HepG2 (cell line): ENCODE results near the gene PHKG2. TPM values are rescaled to one million over a fixed set of nuclear protein-coding genes. Genes with fewer than 3 reads are reported as not detected.
A peak's percentile ranks its signal among the peaks of the same experiment; 100 is the strongest.

Source experiments
- AGO1 ChIP-seq: fragments of 200-400 bp; formaldehyde crosslinking; IDR thresholded peaks from 2 replicates; pipeline ENCODE4 v1.6.1; 2017; ENCODE audit warnings: mild to moderate bottlenecking, low read depth, low read length, moderate library complexity; ENCODE audit not compliant: poor library complexity, severe bottlenecking
- ETS1 ChIP-seq: sonication (generic); formaldehyde crosslinking; IDR thresholded peaks from 2 replicates; pipeline ENCODE4 v1.4.0; 2020; ENCODE audit warnings: missing genetic modification reagents
- FOXM1 ChIP-seq: sonication (generic); formaldehyde crosslinking; IDR thresholded peaks from 2 replicates; pipeline ENCODE4 v1.5.0; 2020; ENCODE audit warnings: missing genetic modification reagents
- HOXA5 ChIP-seq: sonication (generic); formaldehyde crosslinking; IDR thresholded peaks from 2 replicates; pipeline ENCODE4 v1.4.0; 2020; ENCODE audit warnings: missing genetic modification reagents
- IRF2 ChIP-seq: IDR thresholded peaks from 2 replicates; pipeline ENCODE4 v1.6.1; 2018; ENCODE audit warnings: missing genetic modification reagents, missing compliant biosample characterization
- MEIS1 ChIP-seq: sonication (generic); formaldehyde crosslinking; IDR thresholded peaks from 2 replicates; pipeline ENCODE4 v1.9.0; 2021; ENCODE audit warnings: mild to moderate bottlenecking, missing genetic modification reagents, moderate library complexity, borderline replicate concordance
- NR3C1 ChIP-seq: sonication (generic); formaldehyde crosslinking; IDR thresholded peaks from 2 replicates; pipeline ENCODE4 v1.4.0; 2020; ENCODE audit warnings: missing genetic modification reagents
- PRPF4 ChIP-seq: fragments of 200-400 bp; formaldehyde crosslinking; IDR thresholded peaks from 2 replicates; pipeline ENCODE4 v1.6.1; 2016; ENCODE audit warnings: low read length, low read depth; ENCODE audit not compliant: poor library complexity, severe bottlenecking
- RELA ChIP-seq: sonication (generic); formaldehyde crosslinking; IDR thresholded peaks from 2 replicates; pipeline ENCODE4 v1.4.0; 2020; ENCODE audit warnings: missing genetic modification reagents
- SCMH1 ChIP-seq: sonication (generic); formaldehyde crosslinking; IDR thresholded peaks from 2 replicates; pipeline ENCODE4 v1.9.0; 2021; ENCODE audit warnings: missing genetic modification reagents, mild to moderate bottlenecking, borderline replicate concordance
- SMC3 ChIP-seq: IDR thresholded peaks from 2 replicates; pipeline ENCODE4 v1.6.1; 2011; ENCODE audit warnings: low read length, improper control_type of control experiment
- SOX6 ChIP-seq, 2 experiments: fragments of 450-650 bp in 1 of 2; sonication (generic) in 1 of 2; formaldehyde crosslinking in 1 of 2; IDR thresholded peaks; 2 replicates each; pipeline versions ENCODE4 v1.4.0 to v1.6.1; 2017 to 2020; ENCODE audit warnings: antibody characterized with exemption in 1 of 2, mild to moderate bottlenecking in 1 of 2, missing genetic modification reagents in 1 of 2
- SYNCRIP ChIP-seq: fragments of 200-400 bp; formaldehyde crosslinking; IDR thresholded peaks from 2 replicates; pipeline ENCODE4 v1.6.1; 2018; ENCODE audit warnings: mild to moderate bottlenecking, low read depth, low read length; ENCODE audit not compliant: insufficient read depth
- ZHX2 ChIP-seq, 2 experiments: sonication (generic) in 1 of 2; formaldehyde crosslinking in 1 of 2; IDR thresholded peaks; 2 replicates each; pipeline versions ENCODE4 v1.6.1 to v1.9.0; 2014 to 2022; ENCODE audit warnings: antibody characterized with exemption in 1 of 2, borderline replicate concordance in 1 of 2, inconsistent platforms in 1 of 2, low read depth in 1 of 2, missing genetic modification reagents in 1 of 2
- ZNF12 ChIP-seq: sonication (generic); formaldehyde crosslinking; IDR thresholded peaks from 2 replicates; pipeline ENCODE4 v1.5.0; 2020; ENCODE audit warnings: missing genetic modification reagents
- ZNF160 ChIP-seq: sonication (generic); formaldehyde crosslinking; IDR thresholded peaks from 2 replicates; pipeline ENCODE4 v1.8.0; 2022; ENCODE audit warnings: mild to moderate bottlenecking, inconsistent platforms, missing genetic modification reagents
- ZNF20 ChIP-seq: sonication (generic); formaldehyde crosslinking; IDR thresholded peaks from 2 replicates; pipeline ENCODE4 v1.4.0; 2020; ENCODE audit warnings: mild to moderate bottlenecking, moderate library complexity, missing genetic modification reagents
- ZNF296 ChIP-seq: sonication (generic); formaldehyde crosslinking; conservative IDR thresholded peaks from 2 replicates; pipeline ENCODE4 v1.5.0; 2020; ENCODE audit warnings: mild to moderate bottlenecking, missing genetic modification reagents
- ZNF354B ChIP-seq: sonication (generic); formaldehyde crosslinking; IDR thresholded peaks from 2 replicates; pipeline ENCODE4 v1.8.0; 2022; ENCODE audit warnings: mild to moderate bottlenecking, missing genetic modification reagents
- ZNF367 ChIP-seq: sonication (generic); formaldehyde crosslinking; IDR thresholded peaks from 2 replicates; pipeline ENCODE4 v1.4.0; 2020; ENCODE audit warnings: missing genetic modification reagents, borderline replicate concordance
- ZNF577 ChIP-seq: sonication (generic); formaldehyde crosslinking; IDR thresholded peaks from 2 replicates; pipeline ENCODE4 v1.4.0; 2020; ENCODE audit warnings: mild to moderate bottlenecking, low read depth, missing genetic modification reagents, borderline replicate concordance
- ZNF605 ChIP-seq: sonication (generic); formaldehyde crosslinking; IDR thresholded peaks from 2 replicates; pipeline ENCODE4 v1.8.0; 2022; ENCODE audit warnings: mild to moderate bottlenecking, missing genetic modification reagents
- ZSCAN30 ChIP-seq: sonication (generic); formaldehyde crosslinking; IDR thresholded peaks from 2 replicates; pipeline ENCODE4 v1.5.0; 2020; ENCODE audit warnings: mild to moderate bottlenecking, missing genetic modification reagents
- polyA plus RNA-seq, 8 experiments: library from polyadenylated mRNA; depleted of rRNA in 3 of 8; stranded (reverse) in 7 of 8; unstranded in 1 of 8; fragments of >200 nt; fragmentation: Illumina TruSeq in 4 of 8; extraction: Trizol in 4 of 8; gene quantifications; 2 replicates each; pipeline versions ENCODE4 v1.2.1 to v1.2.3, GENCODE V29; 2011 to 2016; ENCODE audit warnings: low read depth in 4 of 8, missing spikeins in 1 of 8, mixed read lengths in 1 of 8; ENCODE audit not compliant: insufficient read depth in 1 of 8
- total RNA-seq, 5 experiments: library from RNA; depleted of rRNA; stranded (reverse); fragments of >200 nt; fragmentation: Illumina TruSeq; extraction: Trizol; gene quantifications; 2 replicates each; pipeline ENCODE4 v1.2.3, GENCODE V29; 2016; ENCODE audit warnings: low read depth in 1 of 5

Gene PHKG2
- total and polyA plus RNA-seq, 2 of the 13 experiments (the other 11 are each of a cell fraction or from before 2014, with no cell fraction given) = 37.4 to 42.1 TPM

GRCh38 chr16:30775392-30776188 lies 27.4 kb downstream of the PHKG2 start (continued):
- TF ChIP-seq ZHX2 (IDR thresholded peaks at IDR 0.05; ENCODE audit: low read depth) = peak; percentile 67
- peak; percentile 86 for TF ChIP-seq ZHX2 (CRISPR knock-in tag; IDR thresholded peaks at IDR 0.05; ENCODE audit: borderline replicate concordance)
- TF ChIP-seq PRPF4 = no peak
- peak; percentile 54; the same call in 1 of the 2 replicates for TF ChIP-seq ZNF12 (CRISPR knock-in tag)
- no peak for TF ChIP-seq ZNF20 (CRISPR knock-in tag)
- TF ChIP-seq SYNCRIP = no peak
- TF ChIP-seq RELA (CRISPR knock-in tag) = no peak; the same call in none of the 2 replicates
- TF ChIP-seq NR3C1 (CRISPR knock-in tag) = no peak
- TF ChIP-seq HOXA5 = peak; percentile 85
- no peak for TF ChIP-seq SMC3
- TF ChIP-seq ZNF354B = peak; percentile 82; the same call in 1 of the 2 replicates
- TF ChIP-seq ZSCAN30 (CRISPR knock-in tag) = no peak; the same call in 1 of the 2 replicates
- TF ChIP-seq FOXM1 = no peak
- peak; percentile 99 for TF ChIP-seq AGO1
- peak; percentile 83; the same call in 1 of the 2 replicates for TF ChIP-seq ZNF296 (CRISPR knock-in tag)
- peak; percentile 83 for TF ChIP-seq IRF2
- peak; percentile 87 for TF ChIP-seq MEIS1 (CRISPR knock-in tag)
- no peak for TF ChIP-seq ETS1
- no peak for TF ChIP-seq ZNF577 (CRISPR knock-in tag)
- TF ChIP-seq ZNF160 (CRISPR knock-in tag) = peak; percentile 13; the same call in 1 of the 2 replicates
- no peak for TF ChIP-seq ZNF367 (CRISPR knock-in tag)
- no peak for TF ChIP-seq SOX6 (IDR thresholded peaks at IDR 0.05)
- TF ChIP-seq SOX6 (CRISPR knock-in tag; IDR thresholded peaks at IDR 0.05) = peak; percentile 46
- no peak for TF ChIP-seq SCMH1 (CRISPR knock-in tag)
- no peak; the same call in 1 of the 2 replicates for TF ChIP-seq ZNF605 (CRISPR knock-in tag)
